ENCODE measurements around the gene CNTNAP2.

CNTNAP2 gene

DNA sequence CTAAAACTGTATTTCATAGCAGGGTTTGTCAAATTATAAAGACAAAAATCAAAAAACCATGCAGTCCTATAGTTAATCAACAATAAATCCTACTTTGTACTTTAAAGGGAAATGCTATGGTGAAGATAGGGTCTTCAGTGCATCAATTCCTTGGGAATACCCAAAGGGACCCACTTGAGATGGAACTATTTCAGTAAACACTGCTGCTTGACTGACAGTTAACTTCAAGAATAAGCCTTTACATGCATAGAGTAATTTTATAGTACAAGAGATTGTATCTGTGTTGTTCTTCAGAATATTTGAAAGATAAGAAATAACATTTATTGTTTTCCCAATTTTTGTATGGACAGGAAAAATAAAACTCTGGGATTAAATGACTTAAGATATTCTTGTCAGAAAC lies 1179.6 kb downstream of the CNTNAP2 start:
- FAIRE-seq = no peak

DNA sequence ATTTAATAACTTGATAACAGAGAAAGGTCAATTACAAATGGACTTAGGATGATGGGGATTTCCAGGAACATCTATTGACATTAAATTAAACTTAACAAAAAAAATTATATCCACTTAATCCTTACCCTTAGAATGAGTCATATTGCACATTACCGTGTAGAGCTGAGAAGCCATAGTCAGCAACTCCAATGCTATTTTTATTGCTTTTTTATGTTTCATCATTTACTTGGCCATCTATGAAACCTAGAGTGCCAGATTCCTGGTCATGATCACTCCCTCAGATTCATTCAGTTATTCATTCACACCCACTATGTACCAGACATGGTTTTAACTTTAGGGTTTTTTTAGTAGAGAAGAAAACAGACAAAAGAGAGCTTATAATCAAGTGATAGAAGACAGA lies 1180.4 kb downstream of the CNTNAP2 start:
- no peak for FAIRE-seq

DNA sequence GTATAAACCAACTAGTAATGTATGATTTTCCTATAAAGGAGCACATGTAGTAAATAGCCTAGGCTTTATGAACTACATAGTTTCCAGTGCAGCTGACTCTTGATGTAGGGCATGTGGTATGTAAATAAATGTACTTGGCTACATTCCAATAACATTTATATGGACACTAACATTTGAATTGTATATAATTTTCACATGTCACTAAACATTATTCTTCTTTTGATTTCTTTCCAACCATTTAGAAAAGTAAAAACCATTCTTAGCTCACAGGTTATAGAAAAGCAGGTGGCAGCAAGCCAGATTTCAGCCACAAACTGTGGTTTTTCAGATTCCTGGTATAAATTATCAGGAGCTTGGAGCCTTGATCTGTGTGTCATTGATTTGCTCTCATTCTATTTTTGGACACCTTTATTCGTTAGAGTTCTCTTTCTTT lies 1182.0 kb downstream of the CNTNAP2 start:
- no peak for FAIRE-seq

DNA sequence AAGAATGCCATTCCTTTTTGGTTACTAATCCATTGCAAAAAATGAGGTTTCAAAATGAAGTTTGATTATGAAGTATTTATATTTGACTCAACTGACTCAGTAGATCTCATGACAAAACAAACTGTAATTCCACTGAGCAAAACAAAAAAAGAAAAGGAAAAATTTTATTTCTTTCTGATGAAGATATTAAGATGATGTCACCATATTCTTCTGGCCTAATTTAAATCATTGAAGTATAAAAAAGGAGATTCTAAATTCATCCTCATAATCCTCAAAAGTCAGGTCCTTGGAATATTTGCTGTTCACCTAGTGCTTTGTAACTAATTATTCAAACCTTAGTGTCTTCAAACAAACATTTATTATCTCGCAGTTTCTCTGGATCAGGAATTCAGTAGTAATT lies 1183.7 kb downstream of the CNTNAP2 start:
- no peak for FAIRE-seq

DNA sequence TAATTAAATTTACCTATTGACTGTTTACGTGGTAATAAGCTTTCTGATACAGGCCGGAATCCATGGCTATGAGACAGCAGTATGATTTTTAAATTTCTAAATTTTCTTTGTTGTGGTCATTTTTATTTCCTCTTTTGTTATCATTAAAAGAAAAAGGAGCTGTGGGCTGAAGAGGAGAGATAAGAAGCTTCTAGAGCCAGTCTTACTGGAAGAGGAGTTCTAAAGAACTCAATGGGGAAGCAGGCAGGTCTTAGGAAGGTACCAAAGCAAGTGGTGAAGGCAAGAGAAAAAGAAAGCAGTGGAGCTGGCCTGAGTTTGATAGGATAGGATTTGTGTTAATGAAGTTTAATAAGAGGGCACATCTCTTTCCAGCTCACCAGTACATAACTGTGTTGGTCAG lies 1187.8 kb downstream of the CNTNAP2 start:
- no peak for FAIRE-seq

DNA sequence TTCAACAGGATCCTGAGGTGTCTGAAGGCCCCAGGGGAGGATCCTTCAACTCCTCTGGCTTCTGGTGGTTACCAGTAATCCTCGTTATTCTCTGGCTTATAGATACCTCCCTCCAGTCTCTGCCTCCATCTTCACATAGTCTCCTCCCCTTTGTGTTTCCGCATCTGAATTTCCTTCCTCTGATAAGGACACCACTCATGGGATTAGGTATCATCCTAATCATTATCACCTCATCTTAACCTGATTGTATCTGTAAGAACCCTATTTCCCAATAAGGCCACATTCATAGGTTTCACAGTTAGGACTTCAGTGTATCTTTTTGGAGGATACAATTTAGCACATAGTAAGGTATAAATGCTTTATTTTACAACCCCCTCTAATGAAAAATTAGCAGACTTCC lies 1189.2 kb downstream of the CNTNAP2 start:
- no peak for FAIRE-seq

DNA sequence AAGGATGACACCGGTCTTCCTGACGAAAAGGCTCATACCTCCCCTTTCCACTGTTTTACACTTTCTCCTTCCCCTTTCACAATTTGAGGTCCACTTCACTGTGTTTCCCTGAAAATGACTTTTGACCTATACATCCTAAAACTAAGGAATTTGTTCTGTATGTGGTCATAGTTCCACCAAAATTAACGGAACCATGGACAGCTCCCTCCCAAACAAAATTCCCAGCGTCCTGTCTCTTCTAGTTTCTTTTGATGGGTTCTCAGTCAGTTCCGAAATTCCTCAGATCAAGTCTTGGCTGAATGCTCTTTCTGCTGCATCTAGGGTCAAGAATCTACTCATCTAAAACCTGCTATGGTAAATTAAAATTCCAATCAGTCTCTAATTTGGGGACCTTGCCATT lies 1191.9 kb downstream of the CNTNAP2 start:
- FAIRE-seq = no peak

DNA sequence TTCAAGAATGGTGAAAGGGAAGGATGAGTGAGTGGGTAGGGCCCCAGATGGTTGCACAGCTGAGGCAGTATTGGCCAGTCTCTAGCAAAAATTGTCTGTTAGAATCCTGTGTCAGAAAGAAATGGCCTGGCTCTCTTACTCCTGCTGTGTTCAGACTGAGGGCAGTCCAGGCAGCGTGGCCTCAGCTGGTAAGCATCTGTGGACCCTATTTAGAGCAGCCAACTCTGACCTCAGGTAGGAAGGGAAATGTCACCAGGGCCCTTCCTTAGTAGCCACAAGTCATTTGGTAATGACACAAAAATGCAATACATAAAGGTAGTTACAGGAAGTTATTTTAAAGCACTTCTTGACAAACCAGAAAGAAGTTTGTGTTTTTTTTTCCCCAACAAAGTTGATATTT lies 1194.7 kb downstream of the CNTNAP2 start:
- FAIRE-seq = no peak

DNA sequence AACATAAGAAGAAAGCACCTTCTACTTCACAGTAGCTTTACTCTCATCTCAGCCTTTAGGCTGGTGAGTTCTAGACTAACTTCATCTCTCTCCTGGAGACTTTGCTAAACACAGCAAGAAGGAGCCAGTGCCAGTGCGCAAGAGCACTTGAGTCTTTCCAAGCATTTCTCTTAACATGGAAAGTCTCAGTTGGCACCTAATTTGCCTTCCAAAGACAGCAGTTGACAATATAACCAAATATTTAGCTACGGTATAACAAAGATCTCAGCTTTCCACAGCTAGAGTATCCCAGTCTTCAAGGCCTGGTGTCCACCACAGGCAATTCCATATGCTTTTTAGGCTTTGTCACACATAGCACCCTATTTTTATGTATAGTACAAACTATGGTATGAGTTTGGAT lies 1204.9 kb downstream of the CNTNAP2 start:
- FAIRE-seq = no peak

DNA sequence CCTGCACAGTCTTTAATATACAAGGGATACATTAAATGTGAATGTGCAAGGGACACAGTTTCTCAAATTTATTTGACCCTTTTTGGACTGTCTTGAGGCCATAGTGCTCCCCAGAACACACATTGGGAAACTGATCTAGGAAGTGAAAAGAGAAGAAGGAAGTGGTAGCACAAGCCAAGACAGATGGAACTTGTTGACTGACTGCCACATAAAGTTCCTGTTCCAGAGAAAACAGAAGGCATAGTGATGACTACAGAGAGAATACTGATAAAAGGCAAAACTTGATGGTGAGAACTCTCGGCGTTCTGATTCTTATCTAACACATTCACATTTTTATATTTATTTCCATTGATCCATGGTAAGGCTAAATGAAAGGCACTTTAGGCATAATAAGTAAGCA lies 1216.4 kb downstream of the CNTNAP2 start:
- no peak for FAIRE-seq

DNA sequence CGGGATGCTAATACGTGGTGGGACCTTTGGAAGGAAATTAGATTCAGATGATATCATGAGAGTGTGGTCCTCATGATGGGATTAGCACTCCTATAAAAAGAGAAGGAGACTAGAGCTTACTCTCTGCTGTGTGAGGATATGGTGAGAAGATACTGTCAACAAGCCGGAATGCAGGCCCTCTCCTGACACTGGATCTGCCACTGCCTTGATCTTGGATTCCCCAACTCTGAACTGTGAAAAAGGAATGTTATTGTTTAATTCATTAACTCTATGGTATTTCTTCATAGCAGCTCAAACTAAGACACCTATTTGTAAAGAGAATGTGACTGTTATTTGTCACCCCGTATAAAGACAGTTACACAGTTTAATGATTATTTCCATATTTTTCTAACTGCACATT lies 1246.5 kb downstream of the CNTNAP2 start:
- FAIRE-seq = no peak

DNA sequence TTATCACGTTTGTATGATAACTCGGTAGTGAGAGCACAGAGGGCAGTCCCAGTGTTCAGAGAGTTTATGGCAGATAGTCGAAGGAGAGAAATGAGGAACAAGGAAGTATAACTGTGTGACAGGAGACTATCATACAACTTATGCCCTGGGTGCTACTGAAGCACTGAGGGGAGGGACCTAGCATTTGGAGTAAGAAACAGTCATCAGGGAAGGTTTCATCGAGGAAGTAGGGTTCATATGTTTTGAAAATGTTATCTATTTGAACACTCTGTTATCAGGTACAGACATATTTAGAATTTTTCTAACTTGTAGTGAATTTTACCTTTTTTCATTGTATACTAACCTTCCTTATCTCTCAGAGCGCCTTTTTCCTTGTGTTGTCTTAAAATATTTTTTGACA lies 1259.6 kb downstream of the CNTNAP2 start:
- FAIRE-seq = no peak

DNA sequence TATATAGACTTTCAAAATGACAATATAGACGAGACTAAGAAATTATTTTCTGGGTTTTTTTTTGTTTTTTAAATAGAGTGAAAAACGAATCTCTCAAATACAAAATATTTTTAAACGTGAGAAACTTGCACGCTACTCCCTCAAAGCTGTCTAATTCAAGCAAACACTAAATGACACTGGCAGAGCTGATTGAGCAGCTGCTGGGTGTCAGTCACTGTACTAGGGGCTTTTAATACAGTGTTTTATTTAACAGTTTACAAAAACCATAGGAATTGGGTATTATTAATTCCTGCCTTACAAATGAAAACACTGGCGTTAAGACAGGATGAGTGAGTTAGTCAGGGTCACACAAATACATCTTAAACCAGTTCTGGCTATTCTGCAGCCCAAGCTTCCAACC lies 1264.3 kb downstream of the CNTNAP2 start:
- no peak for FAIRE-seq

DNA sequence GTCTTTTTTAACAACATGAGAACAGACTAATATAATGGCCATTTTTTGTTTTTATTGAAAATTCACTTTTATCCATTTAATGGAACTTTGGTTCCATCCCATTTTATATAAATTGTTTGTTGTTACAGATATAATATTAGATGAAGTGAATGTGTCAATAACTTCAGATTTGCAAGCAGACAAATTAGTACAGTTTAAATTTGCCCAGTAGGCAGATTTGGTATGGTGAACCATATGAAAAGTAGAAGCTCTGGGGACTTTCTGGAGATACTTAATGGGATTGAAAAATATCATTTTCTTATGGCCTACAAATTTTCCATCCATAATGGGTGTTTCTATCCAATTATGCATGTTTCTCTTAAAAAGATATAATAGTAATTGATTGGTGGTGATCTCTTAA lies 1277.7 kb downstream of the CNTNAP2 start:
- no peak for FAIRE-seq

DNA sequence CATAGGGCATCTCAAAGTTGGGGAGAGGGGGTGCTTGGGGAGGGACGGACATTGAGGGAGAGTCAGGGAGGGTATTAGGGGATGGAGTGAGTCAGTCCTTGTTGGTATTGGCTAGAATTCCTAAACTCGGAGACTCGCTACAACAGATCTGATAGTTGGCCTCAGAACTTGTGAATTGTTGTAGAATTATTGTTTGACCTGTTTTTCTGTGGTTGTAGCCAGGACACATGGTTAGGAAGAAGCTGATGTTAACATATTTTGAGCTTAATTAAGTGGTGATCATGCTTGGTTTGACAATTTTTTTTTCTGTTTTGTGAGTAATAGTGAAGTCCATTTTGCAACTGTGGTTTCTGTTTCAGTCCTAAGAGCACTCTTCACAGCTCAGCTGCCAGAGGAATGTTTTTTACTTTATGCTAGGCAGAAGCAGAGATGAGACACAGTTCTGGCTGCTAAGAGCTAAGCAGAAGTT lies 1283.7 kb downstream of the CNTNAP2 start:
- no peak for FAIRE-seq

DNA sequence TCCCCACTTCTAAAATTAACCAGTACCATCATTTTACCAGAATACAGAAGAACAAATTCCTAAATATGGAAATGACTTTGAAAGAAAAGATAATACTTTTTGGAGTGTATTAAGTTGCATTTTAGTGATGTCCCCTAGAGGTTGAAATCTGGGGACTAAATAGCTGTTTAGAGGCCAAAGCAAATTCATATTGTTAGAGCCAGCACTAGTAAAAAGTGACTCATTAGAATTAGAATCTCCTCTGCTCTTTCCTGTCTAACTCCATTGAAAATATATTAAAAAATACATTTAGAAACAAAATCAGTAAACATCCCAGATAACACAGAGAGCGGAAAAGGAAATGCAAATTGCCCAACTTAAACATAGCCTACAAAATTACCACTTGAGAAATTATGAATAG lies 1284.3 kb downstream of the CNTNAP2 start:
- no peak for FAIRE-seq

DNA sequence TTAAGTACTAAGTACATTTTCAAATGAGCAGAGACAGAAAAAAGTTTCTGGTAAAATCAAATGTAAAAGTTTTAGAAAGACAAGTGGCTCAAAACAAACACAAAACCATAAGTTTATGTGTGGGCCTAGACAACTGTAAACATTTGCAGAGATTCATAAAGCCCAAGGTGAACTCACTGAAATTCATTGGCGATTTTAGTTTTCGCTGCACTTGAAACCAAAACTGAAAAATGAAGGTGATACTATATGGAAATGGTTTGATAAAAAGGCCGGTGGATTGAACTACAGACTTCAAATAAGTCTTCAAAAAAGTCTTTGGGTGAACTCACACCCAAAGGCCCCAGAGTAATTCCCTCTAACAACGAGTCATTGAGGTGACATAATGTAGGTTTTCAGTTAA lies 1289.0 kb downstream of the CNTNAP2 start:
- FAIRE-seq = no peak

DNA sequence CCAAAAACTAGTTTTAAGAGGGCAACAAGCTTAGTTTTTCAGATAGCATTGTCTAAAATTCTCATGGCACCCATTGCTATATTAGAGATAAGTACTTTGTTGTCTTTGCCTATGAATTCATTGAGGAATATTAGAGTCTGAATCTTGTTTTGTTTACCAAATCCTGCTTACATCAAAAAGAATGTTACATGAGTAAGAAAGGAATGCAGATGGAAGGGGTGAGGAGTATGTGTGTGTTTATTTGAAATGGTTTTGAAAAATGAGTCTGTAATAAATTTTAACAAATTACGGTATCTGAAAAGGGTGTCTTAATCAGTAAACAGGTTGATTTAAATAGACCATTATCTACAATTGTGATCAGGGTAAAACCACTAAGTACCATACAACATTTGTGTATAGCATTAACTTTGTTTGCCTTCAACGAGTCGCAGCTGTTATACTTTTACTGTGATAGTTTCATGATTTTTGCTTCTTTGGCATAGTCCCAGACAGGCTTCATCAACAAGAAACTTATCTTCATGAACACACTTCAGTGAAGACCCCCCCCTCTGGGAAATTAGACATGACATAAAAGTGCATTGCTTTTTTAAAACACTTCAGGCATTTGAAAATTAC lies 1290.0 kb downstream of the CNTNAP2 start:
- FAIRE-seq = no peak

DNA sequence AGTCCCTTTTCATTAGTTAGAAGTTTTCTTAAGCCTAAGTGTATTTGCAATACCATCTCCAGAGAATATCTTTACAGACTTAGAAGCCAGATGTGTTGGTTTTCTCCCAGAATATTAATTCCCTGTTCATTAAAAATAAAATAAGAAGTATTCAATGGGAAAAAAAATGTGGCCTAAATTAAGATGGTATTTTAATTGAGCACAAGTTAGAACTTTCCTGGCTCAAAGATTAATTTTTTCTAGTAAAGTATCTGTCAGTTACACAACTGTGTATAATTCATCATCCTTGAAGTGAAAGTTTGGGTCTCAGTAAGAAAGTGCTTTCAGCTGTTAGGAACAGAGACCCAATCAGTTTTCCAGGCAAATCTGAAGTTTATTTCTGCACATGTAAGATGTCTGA lies 1294.5 kb downstream of the CNTNAP2 start:
- no peak for FAIRE-seq

DNA sequence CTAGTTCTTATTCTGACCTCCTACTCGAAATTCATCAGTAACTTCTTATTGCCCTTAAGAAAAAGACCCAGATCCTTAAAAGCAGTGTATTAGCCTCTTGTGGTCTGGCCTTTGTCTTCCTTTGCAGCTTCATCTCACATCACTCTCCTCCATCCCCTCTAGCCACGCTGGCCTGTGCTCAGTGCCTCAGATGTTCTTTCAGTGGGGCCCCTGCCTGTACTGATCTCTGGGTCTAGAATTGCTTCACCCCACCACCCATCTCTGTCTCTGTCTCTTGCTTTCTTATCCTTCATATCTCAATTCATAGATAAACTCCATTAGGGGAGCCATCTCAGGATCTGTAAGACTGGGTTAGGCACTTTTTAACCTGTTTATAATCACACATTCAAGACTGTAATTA lies 1295.5 kb downstream of the CNTNAP2 start:
- no peak for FAIRE-seq

DNA sequence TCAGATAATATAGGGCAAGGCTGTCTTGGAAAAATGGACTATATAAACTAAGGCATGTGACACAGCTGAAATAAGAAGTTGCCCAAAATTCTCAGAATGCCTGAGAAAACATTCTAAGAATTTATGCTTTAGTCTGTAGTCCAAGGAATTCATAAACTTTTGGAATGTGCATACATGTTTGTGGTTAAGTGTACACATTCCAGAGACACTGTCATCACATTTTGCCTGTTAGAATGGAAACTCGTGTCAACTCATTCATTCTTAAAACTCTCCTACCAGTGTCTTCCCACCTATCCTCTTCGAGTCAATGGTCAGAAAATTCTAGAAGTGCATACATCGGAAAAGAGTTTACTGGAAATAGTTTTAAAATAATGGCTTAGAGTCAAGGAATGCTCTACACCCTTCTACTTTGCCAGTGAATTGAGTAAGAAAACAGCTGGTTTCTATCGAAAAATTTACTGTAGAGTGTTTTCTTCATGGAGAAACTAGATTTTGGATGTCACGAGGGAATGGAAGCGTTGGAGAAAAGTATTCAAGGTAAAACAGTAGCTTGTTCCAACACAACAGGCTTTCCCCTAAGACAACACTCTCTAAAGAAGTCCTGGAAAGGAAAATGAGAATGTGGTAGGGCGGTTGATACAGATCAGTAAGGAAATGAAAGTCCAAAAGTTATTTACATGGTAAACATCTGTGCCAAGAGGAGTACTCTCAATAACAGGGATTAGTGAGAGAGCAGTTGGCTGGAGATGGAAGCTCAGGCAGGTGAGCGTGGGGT lies 1296.4 kb downstream of the CNTNAP2 start:
- FAIRE-seq = no peak

DNA sequence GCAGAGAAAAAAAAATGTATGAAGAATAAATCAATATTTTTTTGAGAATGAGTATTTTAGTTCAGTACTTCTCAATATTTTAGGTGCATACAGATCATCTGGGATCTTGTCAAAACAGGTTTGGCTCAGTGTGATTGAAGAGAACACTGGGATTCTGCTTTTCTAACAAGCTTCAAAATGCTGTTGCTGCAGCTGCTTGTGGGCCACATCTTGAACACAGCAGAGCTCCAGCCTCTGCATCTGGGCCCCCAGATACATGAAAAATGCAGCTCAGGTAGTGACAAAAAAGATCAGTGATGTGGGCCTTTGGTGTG lies 1296.9 kb downstream of the CNTNAP2 start:
- no peak for FAIRE-seq

DNA sequence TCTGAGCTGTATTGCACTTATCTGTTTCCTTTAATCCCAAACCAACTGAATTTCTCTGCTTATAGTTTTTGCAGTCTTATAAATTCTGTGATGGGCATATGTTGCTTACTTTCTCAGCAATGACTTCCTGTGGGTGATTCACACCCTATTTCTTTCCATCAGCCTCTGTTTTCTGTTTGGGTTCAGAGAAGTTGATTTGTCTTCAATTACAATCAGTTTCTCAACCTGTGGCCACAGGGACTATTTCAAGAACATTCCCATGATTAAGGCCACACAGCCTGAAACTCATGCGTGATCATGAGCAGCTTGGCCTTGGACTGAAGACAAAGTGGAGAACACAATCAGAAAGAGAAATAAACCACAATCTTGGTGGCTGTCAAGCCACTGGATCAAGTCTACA lies 1299.4 kb downstream of the CNTNAP2 start:
- FAIRE-seq = no peak

DNA sequence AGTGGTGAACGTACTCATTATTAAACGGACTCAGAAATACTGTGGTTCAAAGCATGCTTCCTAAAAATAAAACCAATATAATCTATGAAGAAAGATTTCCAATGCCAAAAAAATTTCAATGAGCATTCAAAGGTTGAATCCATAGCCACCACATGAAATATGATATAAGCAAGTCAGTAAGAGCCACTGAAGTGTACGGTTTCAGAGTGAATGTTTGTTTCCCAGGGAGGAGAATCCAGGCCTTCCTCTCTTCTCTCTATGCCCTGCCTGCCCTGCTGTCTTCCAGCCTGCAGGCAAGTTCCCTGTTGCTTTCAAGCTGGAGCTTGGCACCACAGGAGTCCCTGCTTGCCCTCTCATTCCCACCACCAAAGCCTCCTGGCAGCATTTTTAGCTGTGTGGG lies 1302.4 kb downstream of the CNTNAP2 start:
- FAIRE-seq = no peak

DNA sequence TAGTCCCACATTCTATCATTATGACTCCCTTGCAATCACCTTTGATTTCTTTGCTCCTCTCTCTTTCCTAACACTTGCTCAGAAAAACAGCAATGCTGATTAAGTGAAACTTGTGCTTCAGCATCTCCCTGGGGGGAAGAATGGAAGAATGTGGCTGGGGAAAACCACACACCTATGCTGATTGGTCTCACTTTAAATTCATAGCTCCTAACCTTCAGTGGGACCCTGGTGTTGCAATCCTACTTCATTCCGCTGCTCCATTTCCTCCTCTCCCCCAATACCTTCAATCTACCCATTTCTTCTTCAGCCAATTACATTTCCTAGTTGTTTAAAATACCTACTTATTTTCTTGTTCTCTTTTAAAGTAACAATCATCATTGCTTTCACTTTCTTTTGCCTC lies 1307.3 kb downstream of the CNTNAP2 start:
- no peak for FAIRE-seq

Data from endometrium (tissue), 2 donors.